Stimulated activated CD4-positive, alpha-beta T cell treated with anti-CD3 and anti-CD28 coated beads, Interleukin-4, amount 100 ng/mL, for 48 hours (primary cell): ENCODE data around the gene PRKCZ.
A peak's percentile ranks its signal among the peaks of the same experiment; 100 is the strongest.
"Not testable (repeated sequence)": the region's sequence is repeated elsewhere in the genome, so short reads cannot be mapped to it uniquely, and the experiment has no call there.

Experiments
- DNase-seq, 2 donors: peaks; one replicate each; pipeline ENCODE4 v3.0.0-alpha.2; 2020; ENCODE audit warnings: low read depth in 2 of 2

The PRKCZ gene

GRCh38 chr1:2084306-2084705 is 34.1 kb downstream of the PRKCZ start:
- no peak for DNase-seq

DNA sequence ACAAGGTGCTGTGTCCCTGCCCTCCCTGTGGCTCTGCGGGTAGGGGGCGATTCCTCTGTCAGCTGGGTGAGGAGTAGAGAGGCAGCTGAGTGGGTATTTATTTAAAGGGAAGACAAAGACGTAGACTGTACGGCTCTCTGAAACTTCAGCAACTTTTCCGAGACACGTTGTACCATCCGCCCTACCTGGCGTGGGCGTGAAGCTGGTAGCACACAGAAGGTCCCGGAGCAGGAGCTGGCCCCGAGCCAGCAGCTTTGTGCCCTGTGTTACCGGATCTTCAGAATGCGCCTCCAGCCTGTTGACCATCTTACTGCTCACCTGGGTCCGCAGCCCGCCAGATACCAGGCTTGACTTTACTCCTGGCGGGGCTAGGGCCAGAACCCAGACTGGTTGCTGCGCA is 34.9 kb downstream of the PRKCZ start:
- no peak for DNase-seq

GRCh38 chr1:2086446-2087078 is 36.4 kb downstream of the PRKCZ start:
- DNase-seq, result no peak

DNA sequence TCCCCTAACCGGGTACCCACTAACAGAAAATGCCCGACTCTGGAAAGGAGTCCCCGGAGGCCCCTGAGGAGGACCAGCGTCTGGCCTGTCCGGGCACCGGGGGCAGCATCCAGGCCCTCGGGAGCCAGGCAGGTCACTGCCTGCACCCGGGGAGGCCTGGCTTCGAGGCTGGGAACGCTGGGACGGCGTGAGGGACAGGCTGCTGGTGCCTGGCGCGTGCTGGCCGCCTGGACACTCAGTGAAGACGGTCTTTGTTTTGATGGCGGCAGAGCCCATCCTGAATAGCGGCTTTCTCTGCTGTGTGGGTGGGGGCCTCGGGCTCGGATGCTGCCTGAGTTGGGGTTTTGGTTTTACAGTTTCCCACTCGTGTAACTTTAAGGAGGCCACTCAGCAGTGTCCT is 37.6 kb downstream of the PRKCZ start:
- no peak for DNase-seq

- no peak for DNase-seq
Observed at GRCh38 chr1:2088458-2088857, 38.2 kb downstream of the PRKCZ start.

DNA sequence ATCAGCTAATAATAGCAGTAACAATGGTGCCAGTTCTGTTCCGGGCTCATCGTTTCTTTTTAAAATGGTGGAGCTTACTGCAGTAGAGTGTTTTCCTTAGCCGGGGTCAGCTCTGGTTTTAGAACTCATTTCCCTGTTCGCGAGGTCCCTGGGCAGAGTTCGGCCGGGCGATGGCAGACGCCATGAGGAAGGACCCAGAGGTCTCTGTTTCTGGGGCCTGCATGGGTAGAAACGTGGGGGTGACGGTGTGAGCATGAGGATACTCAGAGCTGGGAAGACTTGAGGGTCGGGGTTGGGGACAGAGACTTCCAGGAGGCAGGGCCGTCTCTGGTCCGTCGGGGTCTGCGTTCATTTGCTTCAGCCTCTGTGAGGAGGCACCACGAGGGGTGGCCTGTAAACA is 38.8 kb downstream of the PRKCZ start:
- no peak for DNase-seq

GRCh38 chr1:2090216-2090890 is 40.1 kb downstream of the PRKCZ start:
- DNase-seq, result no peak

- peak; percentile 32 to 52 for DNase-seq
Observed at GRCh38 chr1:2091611-2092604, 41.7 kb downstream of the PRKCZ start.

DNA sequence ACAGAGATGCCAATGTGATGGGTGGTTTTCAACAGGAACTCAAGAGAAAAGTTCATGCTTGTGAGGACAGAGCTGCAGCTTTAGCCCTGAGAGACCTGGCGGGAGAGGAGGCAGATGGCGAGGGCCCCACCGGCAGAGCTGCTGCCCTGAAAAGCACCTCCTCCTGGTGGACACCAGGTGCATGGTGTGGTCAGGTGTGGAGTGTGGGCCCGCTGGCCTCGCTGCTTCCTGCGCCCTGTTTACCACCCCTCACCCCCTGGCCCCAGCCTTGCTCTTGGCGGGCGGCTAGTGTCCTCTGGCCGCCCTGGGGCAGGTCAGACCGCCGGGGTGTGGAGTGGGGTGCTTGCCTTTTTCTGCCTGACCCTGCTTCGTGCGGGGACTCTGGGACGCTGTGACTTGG is 42.8 kb downstream of the PRKCZ start:
- DNase-seq, result no peak

DNA sequence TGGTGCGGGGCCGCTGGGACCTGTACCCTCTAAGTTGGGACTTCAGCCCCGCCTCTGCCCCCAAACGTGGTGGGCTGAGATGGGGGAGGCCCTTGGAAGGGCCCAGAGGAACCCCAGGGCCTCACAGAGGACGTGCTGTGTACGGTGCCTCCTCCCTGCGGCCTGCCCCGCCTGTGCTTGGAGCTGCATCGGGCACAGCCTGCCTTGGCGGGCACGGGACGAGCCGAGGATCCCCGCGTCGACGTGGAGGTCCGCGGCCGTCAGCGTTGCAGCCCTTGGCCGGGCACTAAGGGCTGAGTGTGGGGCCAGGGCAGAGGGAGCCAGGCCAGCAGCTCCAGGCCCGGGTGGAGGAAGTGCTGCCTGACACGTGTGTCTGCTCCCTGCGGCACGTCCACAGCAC is 43.4 kb downstream of the PRKCZ start:
- DNase-seq, result no peak

DNA sequence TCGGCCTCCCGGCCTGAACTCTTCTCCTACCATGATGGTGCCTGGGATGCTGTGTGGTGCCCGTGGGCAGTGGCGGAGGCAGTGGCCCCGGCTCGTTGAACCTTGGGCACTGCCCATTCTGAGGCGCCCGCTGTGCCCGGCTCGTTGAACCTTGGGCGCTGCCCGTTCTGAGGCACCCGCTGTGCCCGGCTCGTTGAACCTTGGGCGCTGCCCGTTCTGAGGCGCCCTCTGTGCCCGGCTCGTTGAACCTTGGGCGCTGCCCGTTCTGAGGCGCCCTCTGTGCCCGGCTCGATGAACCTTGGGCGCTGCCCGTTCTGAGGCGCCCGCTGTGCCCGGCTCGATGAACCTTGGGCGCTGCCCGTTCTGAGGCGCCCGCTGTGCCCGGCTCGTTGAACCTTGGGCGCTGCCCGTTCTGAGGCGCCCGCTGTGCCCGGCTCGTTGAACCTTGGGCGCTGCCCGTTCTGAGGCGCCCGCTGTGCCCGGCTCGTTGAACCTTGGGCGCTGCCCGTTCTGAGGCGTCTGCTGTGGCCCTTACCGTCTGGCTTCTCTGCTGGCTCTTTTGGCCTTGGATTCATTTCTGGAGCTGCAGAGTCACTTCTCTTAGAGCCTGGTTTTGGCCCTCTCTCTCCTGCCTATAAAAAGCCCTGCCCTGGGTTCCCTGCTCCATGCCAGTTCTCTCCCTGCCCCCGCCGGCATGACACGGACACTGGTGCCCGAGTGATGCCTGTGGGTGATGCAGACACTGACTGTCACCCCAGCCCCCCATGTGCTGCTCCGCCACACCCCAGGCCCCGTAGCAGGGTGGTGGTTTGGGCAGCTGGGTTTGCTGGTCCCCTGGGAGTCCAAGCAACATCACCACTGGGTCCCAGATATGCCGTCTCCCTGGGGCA is 44.3 kb downstream of the PRKCZ start:
- not testable (repeated sequence) for DNase-seq

DNA sequence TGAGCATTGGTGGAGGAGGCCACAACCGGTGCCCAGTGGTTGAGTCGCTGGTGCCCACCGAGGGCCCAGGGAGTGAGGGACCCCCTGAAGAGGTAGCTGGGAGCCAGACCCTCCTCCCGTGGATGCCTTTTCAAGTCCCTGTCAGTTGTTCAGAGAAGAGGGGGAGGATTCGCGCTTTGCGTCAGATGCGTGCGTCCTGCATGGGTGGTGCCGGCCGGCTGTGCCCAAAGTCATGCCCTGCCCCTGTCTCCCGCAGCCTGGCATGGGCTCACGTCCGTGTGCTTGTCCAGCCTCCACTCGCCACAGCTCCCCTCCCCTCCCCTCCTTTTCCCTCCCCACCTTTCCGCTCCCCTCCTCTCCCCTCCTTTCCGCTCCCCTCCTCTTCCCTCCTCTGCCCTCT is 45.2 kb downstream of the PRKCZ start:
- DNase-seq, result no peak

GRCh38 chr1:2095981-2096736 is 45.9 kb downstream of the PRKCZ start:
- no peak for DNase-seq

DNA sequence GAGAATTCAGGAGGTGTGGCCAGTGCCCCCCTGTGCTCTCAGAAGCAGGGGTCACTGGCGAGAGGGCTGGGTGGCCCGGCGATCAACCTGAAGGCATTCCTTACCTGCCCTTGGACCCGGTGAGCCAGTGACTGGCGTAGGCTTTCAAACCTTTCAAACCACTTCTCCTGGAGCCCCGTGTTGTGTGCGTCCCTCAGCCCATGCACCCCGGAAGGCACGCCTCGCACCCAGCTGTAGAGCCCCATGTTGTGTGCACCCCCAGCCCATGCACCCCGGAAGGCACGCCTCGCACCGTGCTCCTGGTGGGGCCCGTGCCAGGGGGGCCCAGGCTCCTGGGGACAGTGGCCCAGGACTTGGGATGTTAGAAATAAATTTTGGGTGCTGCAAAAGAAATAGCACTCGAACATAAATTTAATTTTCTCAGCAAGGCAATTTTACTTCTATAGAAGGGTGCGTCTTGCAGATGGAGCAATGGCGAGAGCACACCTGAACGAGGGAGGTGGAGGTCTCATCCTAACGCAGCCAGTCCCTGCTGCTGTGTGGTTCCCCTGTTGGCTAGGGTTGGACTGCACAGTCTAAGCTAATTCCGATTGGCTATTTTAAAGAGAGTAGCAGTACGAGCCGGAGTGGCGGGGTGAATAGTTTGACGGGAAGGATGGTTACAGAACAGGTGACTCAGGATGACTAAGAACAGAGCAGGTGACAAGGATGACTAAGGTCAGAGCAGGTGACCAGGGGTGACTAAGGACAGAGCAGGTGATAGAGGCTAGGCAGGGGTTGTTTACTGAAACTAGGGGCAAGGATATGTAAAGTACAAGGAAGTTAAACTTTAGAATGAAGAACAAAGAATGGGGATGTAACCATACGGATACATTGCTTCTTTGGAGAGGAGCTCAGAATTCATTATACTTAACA is 47.4 kb downstream of the PRKCZ start:
- DNase-seq, result no peak

GRCh38 chr1:2098301-2098698 is 48.1 kb downstream of the PRKCZ start:
- DNase-seq, result no peak

- DNase-seq, result no peak
Observed at GRCh38 chr1:2098839-2099785, 48.9 kb downstream of the PRKCZ start.

- no peak for DNase-seq
Observed at GRCh38 chr1:2099886-2100779, 49.9 kb downstream of the PRKCZ start.

DNA sequence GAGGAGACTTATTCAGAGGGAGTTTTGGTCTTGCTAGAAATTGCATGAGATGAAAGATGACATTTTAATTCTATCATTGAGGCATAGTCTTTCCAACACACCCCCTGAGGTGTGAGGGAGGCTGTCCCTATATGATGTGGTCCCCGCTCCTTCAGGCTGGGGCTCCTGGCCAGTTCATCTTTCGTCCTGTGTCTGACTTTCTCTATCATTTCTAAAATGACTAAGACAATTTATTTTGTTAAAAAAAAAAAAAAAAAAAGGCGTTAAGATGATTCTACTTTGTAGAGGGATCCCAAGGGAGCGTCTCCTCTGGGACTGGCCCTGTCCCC is 50.5 kb downstream of the PRKCZ start:
- DNase-seq, result no peak
